ENCODE results near the gene ERVK3-1. TPM values are rescaled to one million over a fixed set of nuclear protein-coding genes. Genes with fewer than 3 reads are reported as not detected.

Gene ERVK3-1
- total and polyA plus RNA-seq, 8 donors = 25.4 to 52.5 (median 48.1) TPM

DNA sequence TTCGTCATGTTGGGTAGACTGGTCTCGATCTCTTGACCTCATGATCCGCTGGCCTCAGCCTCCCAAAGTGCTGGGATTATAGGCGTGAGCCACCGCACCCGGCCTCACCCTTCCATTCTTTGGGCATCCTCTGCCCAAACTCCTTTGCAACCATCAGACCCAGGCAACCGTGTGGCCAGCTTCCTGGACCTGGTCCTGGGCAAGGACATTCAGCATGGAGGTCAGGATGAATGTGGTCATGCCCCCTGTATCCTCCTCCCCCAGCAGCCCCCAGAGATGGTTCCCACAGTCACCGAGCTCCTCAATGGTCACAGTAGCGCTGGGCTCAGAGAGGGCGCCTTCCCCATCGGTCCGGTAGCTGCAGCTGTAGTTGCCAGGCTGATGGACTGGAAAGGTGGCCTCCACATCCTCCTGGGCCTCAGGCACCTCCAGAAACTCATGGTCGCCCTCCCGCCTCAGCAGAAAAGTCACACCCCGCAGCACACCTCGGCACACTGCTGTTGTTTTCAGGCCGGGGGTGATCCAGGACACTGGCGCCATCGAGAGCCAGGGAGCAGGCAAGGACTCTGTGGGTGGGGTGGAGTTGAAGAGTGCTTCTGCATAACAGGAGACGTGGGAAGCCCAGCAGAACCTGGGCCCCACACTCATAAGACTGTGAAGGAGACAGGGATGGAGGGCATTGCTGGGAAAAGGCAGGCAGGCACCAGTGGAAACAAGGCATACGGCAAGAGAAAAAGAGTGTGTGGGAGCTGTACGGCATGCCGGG is 47.0 kb downstream of the ERVK3-1 start:
- intact Hi-C loops (cut with DNase I) = no loop called here
- TF ChIP-seq, protein P1, sequence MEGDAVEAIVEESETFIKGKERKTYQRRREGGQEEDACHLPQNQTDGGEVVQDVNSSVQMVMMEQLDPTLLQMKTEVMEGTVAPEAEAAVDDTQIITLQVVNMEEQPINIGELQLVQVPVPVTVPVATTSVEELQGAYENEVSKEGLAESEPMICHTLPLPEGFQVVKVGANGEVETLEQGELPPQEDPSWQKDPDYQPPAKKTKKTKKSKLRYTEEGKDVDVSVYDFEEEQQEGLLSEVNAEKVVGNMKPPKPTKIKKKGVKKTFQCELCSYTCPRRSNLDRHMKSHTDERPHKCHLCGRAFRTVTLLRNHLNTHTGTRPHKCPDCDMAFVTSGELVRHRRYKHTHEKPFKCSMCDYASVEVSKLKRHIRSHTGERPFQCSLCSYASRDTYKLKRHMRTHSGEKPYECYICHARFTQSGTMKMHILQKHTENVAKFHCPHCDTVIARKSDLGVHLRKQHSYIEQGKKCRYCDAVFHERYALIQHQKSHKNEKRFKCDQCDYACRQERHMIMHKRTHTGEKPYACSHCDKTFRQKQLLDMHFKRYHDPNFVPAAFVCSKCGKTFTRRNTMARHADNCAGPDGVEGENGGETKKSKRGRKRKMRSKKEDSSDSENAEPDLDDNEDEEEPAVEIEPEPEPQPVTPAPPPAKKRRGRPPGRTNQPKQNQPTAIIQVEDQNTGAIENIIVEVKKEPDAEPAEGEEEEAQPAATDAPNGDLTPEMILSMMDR (IDR thresholded peaks at IDR 0.05) = no peak
- H3K4me1 ChIP-seq = peaks cover 0 to 36% of the 10 kb centered on the region in 2 donors
- ATAC-seq = no peak
- H3K9me3 ChIP-seq = no peaks in the 10 kb centered on the region
- peaks cover 0 to 5% of the 10 kb centered on the region in 2 donors for H3K36me3 ChIP-seq
- no peak overlapping the region for H3K4me3 ChIP-seq
- H3K27me3 ChIP-seq = peaks cover 40 to 96% of the 10 kb centered on the region in 2 donors
- no peak overlapping the region for H3K27ac ChIP-seq
- no peak for DNase-seq

DNA sequence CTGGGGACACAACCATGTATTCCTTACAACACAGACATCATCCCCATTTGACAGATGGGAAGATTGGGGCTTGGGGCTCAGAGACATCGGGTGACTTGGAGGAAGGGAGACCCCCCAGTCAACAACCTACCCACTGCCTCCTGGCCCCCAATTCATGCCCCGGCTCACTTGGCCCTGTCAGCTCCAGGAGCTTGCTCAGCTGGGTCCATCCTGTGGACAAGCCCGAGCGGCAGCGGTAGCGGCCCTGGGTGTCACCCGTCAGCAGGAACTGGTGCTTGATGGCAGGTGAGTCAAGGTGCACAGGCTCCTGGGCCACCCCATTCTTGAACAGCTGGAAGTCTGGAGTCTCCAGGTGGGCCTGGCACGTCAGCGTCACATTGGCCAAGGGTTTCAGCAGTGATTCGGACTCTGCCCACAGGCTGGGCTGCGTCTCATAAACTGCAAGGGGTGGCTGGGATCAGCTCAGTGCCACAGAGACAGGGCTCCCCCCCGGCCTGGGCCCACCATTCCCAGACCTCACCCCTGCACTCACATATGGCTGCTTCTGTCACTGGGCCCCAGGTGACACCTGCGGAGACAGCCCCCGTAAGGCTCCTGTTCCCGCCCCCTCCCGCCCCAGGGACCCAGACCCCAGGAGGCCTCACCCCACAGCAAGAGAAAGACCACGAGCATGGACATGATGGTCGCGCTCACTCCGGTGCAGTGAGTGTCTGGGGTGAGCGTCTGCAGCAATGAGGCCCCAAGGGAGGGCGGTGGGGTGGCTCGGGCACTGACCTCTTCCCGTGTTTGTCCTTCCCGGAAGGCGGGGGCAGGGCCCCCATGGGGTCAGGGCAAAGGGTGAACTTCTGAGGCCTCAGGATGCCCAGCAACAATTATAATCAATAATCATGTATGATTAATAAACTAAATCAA is 47.8 kb downstream of the ERVK3-1 start, which contains the start of gene A1BG:
A1BG (minus strand) TSS at position 733 of the 912 bp plus-strand sequence; CDS start at position 678, 55 bp downstream.
- TF ChIP-seq, protein P1 (IDR thresholded peaks at IDR 0.05) = no peak
- DNase-seq (no peak), ATAC-seq (no peak)

DNA sequence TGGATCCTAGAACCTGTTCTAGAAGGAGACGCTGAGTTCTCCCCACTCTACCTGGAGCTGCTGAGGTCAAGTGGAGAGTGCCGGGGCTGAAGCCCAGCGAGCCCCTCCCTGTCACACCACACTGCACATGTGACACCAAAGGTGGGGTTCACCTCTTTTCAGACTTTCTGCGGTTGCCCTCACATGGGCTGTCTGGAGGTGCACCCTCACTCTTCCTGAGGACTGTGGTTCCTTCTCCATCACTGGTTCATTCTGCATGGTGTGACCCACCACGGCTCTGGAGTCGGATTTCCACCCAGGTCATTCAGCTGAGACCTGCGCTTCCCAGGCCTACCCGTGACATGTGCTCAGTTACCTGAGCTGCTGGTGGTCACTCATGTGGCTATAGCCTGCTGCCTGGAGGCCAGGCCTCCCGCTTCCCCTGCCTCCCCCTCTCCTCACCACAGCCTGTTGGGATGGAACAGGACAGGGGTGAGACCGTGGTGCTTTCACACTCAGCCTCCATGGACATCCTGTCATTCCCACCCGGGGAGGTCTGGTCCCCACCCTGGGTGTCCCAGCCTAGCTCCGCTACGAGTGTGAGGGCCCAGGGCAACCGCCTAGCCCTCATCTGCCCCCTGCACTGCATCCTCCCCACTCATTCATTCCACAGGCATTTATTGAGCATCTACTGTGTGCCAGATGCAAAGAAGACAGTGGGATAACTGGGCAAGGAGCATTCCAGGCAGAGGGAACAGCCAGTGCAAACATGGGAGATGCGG is 48.7 kb downstream of the ERVK3-1 start:
- ATAC-seq = no peak
- Histone ChIP-seq H3K4me1 (peaks cover 0 to 26% of the 10 kb centered on the region in 2 donors), H3K9me3 (no peaks in the 10 kb centered on the region), H3K27me3 (peaks cover 31 to 89% of the 10 kb centered on the region in 2 donors), H3K4me3 (no peak overlapping the region), H3K36me3 (peaks cover 0 to 5% of the 10 kb centered on the region in 2 donors), H3K27ac (no peak overlapping the region)
- TF ChIP-seq, protein P1 (IDR thresholded peaks at IDR 0.05) = no peak
- no peak for DNase-seq
- intact Hi-C loops (cut with DNase I) = no loop called here

More for the DNA sequence above, 47.8 kb downstream of the ERVK3-1 start, which contains the start of gene A1BG:
- intact Hi-C loops (cut with DNase I) = no loop called here
- no peaks in the 10 kb centered on the region for H3K9me3 ChIP-seq
- H3K27me3 ChIP-seq = peaks cover 39 to 96% of the 10 kb centered on the region in 2 donors
- peaks cover 0 to 35% of the 10 kb centered on the region in 2 donors for H3K4me1 ChIP-seq
- no peak within 1 kb of the TSS for H3K27ac ChIP-seq
- H3K36me3 ChIP-seq = peaks cover 0 to 5% of the 10 kb centered on the region in 2 donors
- no peak within 1 kb of the TSS for H3K4me3 ChIP-seq

DNA sequence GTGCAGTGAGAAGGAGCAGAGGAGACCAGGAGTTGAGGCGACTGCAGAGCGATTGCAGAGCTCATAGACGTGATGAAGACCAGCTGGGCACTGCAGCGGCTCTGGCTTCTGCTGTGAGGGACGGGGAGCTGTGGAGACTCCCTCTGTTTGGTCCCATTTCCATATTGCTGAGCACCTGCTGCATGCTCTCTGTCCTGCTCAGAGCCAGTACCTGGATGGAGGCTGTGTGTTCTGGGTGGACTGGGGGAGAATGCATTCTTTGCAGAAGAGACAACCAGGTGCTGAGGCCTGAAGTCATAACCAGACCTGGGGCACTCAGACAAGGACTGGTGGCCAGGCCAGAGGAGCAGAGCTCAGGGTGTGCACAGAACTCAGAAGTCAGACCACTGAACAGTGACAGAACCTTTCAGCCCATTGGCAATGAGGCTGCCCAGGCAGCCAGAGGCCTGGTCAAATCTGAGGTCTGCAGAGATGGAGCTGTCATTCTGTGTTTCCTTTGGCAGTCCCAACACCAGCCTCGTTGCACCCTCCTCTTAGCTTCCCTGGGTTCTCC is 49.4 kb downstream of the ERVK3-1 start:
- TF ChIP-seq, protein P1 (IDR thresholded peaks at IDR 0.05) = no peak
- no peak for ATAC-seq
- Histone ChIP-seq H3K4me3 (no peak overlapping the region), H3K4me1 (peaks cover 0 to 23% of the 10 kb centered on the region in 2 donors), H3K27me3 (peaks cover 29 to 82% of the 10 kb centered on the region in 2 donors), H3K9me3 (no peaks in the 10 kb centered on the region), H3K36me3 (peaks cover 0 to 5% of the 10 kb centered on the region in 2 donors), H3K27ac (no peak overlapping the region)
- intact Hi-C loops (cut with DNase I) = no loop called here
- no peak for DNase-seq

Measured in left lung (tissue), 10 donors.